MV-4-11 (cell line): ENCODE results near the gene PRKACB.
"Not testable (repeated sequence)": the region's sequence is repeated elsewhere in the genome, so short reads cannot be mapped to it uniquely, and the experiment has no call there.

Experiments used
- DNase-seq: peaks from one replicate; lab custom pipeline; 2025; lab: John Stamatoyannopoulos, UW

PRKACB gene

DNA sequence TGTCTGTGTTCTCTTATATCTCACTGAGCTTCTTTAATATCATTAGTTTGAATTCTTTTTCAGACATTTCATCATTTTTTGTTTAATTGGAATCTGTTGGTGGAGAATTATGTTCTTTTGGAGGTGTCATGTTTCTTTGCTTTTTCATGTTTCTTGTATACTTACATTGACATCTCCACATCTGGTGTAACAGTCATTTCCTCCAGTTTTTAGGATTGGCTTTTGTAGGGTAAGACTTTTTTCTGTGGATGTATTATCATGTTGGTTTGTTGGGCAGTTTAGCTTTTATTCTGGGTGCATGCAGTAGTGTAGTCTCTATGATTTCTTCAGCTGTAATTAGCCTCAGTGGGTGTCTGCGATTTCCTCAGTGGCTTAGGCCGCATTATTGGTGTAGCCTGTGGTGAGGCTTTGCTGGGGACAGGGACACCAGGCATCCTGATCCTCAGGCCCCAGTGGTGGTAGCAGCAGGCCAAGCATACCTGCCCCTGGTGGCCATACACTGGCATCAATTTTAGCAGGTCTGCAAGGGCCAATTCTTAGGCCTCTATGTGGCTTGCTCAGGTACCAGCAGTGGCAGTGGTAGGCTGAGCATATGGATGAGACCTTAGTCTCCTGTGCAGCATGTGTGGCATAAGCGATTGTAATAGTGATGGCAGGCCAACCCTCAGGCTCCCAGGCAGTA is 79.8 kb downstream of the PRKACB start:
- DNase-seq: no peak

- no peak for DNase-seq
These were observed 80.8 kb downstream of the PRKACB start for GRCh38 chr1:84224905-84225304.

DNA sequence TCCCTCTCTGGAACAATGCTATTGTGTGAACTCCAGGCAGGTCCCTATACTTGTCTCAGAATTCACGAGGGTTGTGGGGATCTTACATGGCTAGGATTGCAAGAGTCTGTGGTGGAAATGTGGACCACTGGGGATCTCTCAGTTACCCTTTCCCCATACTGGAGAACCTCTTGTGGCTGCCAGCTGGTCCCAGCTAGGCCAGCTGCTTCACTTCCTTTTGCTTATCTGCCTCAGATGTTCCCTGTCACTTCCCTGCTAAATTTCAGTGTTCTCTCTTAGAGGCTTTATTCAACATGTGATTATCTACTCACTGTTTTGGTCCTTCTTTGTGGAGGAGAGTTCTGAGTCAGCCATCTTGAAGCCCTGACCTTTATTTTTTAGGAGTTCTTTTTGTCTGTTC is 81.6 kb downstream of the PRKACB start:
- peak; percentile 95 for DNase-seq

- not testable (repeated sequence) for DNase-seq
These were observed 88.6 kb downstream of the PRKACB start for GRCh38 chr1:84232676-84233075.

DNA sequence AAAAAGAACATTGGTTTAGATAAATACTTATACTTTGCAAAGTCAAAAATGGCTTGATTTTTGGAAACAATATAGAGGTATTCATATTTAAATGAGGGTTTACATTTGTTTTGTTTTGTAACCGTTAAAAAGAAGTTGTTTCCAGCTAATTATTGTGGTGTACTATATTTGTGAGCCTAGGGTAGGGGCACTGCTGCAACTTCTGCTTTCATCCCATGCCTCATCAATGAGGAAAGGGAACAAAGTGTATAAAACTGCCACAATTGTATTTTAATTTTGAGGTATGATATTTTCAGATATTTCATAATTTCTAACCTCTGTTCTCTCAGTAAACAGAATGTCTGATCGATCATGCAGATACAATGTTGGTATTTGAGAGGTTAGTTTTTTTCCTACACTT is 92.2 kb downstream of the PRKACB start:
- peak; percentile 70 for DNase-seq

DNA sequence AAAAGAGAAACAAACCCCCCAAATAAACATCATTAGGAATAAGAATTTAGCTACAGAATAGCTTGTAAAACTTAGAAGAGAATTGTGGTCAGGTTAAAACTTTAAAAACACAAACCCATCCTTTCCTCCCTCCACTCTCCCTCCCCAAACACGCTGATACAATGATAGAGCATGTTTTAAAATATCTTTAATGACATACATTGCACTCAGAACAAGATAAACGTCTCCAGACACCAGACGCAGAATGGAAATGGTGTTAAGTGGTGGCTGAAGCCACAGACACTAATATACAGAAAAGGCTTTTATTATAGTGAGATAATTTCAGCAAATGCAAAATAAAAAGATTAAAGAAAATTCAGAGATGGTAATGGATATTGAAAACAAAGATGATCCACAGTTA is 98.6 kb downstream of the PRKACB start:
- no peak for DNase-seq

DNA sequence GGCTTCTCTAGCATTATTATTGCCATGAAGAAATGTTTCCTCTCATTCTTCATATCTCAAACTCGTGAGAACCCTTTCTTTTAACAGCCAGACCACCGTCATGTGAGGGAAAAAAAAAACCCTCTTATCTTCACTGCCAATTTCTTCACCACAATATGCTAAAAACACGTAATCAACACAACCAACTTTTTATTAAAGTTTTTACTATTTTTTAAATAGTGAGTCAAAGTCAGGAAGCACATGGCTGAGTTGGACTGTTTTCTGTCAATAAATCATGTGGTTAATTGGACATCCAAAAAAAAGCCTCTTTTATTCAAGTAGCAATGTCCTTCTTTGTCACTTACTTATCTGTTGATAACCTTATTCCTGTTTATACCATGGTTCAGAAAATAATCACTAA is 101.5 kb downstream of the PRKACB start:
- no peak for DNase-seq

DNA sequence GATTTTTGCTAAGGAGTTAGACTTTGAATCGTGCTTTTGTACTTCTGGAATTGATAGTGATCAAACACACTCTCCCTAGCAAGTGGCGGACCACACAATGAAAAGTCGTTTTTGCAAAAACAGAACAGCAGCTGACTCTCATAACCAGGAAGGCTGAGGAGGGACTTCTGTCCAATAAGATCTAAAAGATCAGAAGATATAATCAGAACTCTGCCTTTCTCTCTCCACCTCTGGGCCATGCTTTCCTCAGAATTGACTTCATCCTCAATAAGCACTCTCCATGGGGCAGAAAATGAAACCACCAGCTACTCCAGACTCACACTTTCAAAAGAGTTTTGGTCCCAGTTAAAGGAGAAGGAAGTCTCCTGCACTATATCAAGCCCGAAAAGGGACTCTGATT is 102.1 kb downstream of the PRKACB start:
- no peak for DNase-seq

- no peak for DNase-seq
These were observed 103.6 kb downstream of the PRKACB start for GRCh38 chr1:84247425-84248220.

GRCh38 chr1:84250668-84251067 is 106.6 kb downstream of the PRKACB start:
- DNase-seq: no peak

GRCh38 chr1:84253036-84253435 is 109.0 kb downstream of the PRKACB start:
- DNase-seq: no peak

DNA sequence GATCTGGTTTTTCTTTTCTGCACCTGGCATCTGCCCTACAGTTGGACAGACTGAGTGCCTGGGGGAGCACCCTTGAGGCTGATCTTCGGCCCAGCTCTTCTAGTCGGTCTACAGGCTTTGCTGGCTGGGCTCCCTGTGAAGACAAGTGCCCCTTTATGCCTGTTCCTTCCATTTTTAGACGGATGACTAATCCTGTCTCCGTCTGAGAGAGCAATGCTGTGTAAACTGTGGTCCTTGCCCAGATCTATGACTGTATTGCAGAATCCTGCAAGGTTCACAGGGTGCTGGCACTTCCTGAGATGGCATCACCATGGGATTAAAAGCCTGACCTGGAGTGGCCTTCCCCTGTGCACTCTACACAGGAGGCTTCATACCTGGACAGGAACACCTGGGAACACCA is 109.8 kb downstream of the PRKACB start:
- peak; percentile 71 for DNase-seq

- DNase-seq: no peak
These were observed 110.7 kb downstream of the PRKACB start for GRCh38 chr1:84254703-84255238.

- DNase-seq: no peak
These were observed 111.5 kb downstream of the PRKACB start for GRCh38 chr1:84255582-84255981.

- DNase-seq: no peak
These were observed 113.5 kb downstream of the PRKACB start for GRCh38 chr1:84257617-84258016.

GRCh38 chr1:84259376-84259775 is 115.3 kb downstream of the PRKACB start:
- no peak for DNase-seq

DNA sequence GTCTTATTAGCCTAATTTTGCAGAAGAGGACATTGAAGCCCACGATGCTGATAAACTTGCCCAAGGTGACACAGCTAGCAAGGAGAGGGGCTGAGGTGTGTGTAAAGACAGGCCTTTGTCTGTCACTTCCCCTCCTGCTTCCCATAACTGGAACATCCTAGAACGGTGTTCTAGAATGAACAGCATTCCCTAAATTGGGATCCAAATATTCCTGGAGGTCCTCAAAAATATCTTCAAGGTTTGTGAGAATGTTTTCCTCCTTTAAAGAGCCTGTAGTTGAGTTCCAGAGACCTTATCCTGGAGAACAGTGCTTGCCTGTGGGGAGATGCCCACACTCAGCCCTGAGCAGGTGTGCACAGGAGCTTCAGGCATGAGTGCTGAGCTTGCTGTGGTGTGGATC is 115.9 kb downstream of the PRKACB start:
- no peak for DNase-seq

GRCh38 chr1:84260852-84261518 is 116.9 kb downstream of the PRKACB start:
- no peak for DNase-seq

- DNase-seq: no peak
These were observed 120.9 kb downstream of the PRKACB start for GRCh38 chr1:84264961-84265360.

DNA sequence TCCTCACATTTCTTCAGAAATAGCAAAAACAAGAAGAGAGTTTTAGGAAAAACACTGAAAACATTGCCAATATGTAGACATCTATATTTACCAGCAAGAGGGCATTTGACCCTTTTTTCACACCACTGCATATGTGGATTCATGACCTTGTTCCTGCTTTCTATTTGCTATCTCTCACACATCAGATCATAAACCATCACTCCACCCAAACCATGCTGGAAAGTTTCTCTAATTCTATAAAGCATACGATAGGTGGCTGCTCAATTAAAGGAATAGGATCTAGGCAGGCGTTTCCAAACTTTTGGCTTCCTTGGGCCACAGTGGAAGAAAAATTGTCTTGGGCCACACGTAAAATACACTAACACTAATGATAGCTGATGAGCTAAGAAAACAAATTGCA is 121.8 kb downstream of the PRKACB start:
- DNase-seq: no peak

GRCh38 chr1:84266748-84267147 is 122.7 kb downstream of the PRKACB start:
- DNase-seq: no peak

DNA sequence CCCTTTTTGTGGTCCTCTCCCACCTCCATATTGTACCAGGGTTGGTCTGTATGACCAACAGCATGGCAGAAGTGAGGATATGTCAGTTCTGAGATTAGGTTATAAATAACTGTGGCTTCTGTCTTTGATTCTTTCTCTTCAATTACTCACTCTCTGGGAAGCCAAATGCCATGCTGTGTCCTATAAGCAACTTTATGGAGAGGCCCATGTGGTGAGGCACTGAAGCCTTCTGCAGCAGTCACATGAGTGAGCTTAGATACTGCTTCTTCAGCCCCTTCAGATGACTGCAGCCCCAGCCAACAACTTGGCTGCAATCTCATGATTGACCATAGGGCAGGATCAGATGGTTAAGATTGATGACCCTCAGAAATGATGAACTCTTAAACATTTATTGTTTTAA is 123.4 kb downstream of the PRKACB start:
- peak; percentile 45 for DNase-seq

GRCh38 chr1:84268346-84268745 is 124.3 kb downstream of the PRKACB start:
- no peak for DNase-seq
